ENCODE measurements around the gene SASH1. TPM values are rescaled to one million over a fixed set of nuclear protein-coding genes. Genes with fewer than 3 reads are reported as not detected.

The SASH1 gene
- total RNA-seq, 1 donor from 2014 or later, result 10.2 TPM

DNA sequence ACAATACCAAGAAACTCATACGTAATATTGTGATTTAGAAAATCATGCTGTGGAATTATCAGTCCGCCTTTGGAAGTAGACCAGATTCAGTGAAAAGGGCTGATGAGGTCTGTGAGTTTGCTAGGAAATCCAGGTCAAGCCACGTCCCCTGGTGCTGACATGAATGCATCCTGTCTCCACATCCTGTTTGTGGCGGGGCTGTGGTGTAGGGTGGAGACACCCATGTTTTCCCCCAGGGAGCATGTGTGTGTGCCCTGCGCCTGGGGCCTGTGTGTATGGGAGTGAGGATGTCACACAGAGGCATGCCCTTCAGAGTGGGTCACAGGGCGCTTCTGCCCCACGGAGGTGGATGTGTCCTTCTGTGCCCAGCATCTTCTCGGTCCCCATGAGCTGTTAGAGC lies 109.1 kb downstream of the SASH1 start:
- H3K27me3 ChIP-seq, result no peaks in the 10 kb centered on the region
- H3K4me2 ChIP-seq, result no peak overlapping the region
- Mint-ChIP-seq H3K27ac (peak overlapping the region; percentile 34), H3K36me3 (peaks cover 16% of the 10 kb centered on the region), H3K4me3 (no peak overlapping the region), H3K4me1 (peaks cover 58% of the 10 kb centered on the region), H3K27me3 (ENCODE audit: insufficient read depth, low read depth) (peaks cover 11% of the 10 kb centered on the region), H3K9me3 (no peaks in the 10 kb centered on the region)
- TF ChIP-seq EZH2 (IDR thresholded peaks at IDR 0.05) (no peak), EZH2phosphoT487 (IDR thresholded peaks at IDR 0.05) (no peak)
- TF ChIP-seq, protein P1, sequence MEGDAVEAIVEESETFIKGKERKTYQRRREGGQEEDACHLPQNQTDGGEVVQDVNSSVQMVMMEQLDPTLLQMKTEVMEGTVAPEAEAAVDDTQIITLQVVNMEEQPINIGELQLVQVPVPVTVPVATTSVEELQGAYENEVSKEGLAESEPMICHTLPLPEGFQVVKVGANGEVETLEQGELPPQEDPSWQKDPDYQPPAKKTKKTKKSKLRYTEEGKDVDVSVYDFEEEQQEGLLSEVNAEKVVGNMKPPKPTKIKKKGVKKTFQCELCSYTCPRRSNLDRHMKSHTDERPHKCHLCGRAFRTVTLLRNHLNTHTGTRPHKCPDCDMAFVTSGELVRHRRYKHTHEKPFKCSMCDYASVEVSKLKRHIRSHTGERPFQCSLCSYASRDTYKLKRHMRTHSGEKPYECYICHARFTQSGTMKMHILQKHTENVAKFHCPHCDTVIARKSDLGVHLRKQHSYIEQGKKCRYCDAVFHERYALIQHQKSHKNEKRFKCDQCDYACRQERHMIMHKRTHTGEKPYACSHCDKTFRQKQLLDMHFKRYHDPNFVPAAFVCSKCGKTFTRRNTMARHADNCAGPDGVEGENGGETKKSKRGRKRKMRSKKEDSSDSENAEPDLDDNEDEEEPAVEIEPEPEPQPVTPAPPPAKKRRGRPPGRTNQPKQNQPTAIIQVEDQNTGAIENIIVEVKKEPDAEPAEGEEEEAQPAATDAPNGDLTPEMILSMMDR (IDR thresholded peaks at IDR 0.05), result no peak
- no peak overlapping the region for H3K27ac ChIP-seq
- H3K4me1 ChIP-seq, result peaks cover 7% of the 10 kb centered on the region
- no peak overlapping the region for H3K9ac ChIP-seq
- H3K36me3 ChIP-seq, result no peaks in the 10 kb centered on the region
- no peaks in the 10 kb centered on the region for H4K20me1 ChIP-seq (ENCODE audit: low read depth)
- no peaks in the 10 kb centered on the region for H3K79me2 ChIP-seq (ENCODE audit: low read depth)
- H3F3A ChIP-seq (ENCODE audit: low read depth), result no peaks in the 10 kb centered on the region
- DNase-seq (ENCODE audit: low spot score), result no peak
- H3K9me3 ChIP-seq (ENCODE audit: low read depth), result no peaks in the 10 kb centered on the region
- no peak overlapping the region for H3K4me3 ChIP-seq
- no peak overlapping the region for H2AFZ ChIP-seq (replicated peaks)

GRCh38 chr6:148452876-148453275 lies 110.2 kb downstream of the SASH1 start:
- Histone ChIP-seq H3K36me3 (no peaks in the 10 kb centered on the region), H3K9me3 (ENCODE audit: low read depth) (no peaks in the 10 kb centered on the region), H3K79me2 (ENCODE audit: low read depth) (no peaks in the 10 kb centered on the region), H3K4me3 (no peak overlapping the region), H3K27me3 (no peaks in the 10 kb centered on the region), H4K20me1 (ENCODE audit: low read depth) (no peaks in the 10 kb centered on the region), H3F3A (ENCODE audit: low read depth) (no peaks in the 10 kb centered on the region), H3K4me2 (no peak overlapping the region), H3K4me1 (peaks cover 7% of the 10 kb centered on the region), H3K9ac (no peak overlapping the region), H2AFZ (replicated peaks) (no peak overlapping the region), H3K27ac (no peak overlapping the region)
- H3K4me3 Mint-ChIP-seq, result no peak overlapping the region
- no peaks in the 10 kb centered on the region for H3K9me3 Mint-ChIP-seq
- peaks cover 19% of the 10 kb centered on the region for H3K36me3 Mint-ChIP-seq
- TF ChIP-seq EZH2 (IDR thresholded peaks at IDR 0.05) (no peak), EZH2phosphoT487 (IDR thresholded peaks at IDR 0.05) (no peak)
- TF ChIP-seq, protein P1 (IDR thresholded peaks at IDR 0.05), result no peak
- H3K27me3 Mint-ChIP-seq (ENCODE audit: insufficient read depth, low read depth), result peaks cover 11% of the 10 kb centered on the region
- peaks cover 57% of the 10 kb centered on the region for H3K4me1 Mint-ChIP-seq
- DNase-seq (ENCODE audit: low spot score), result no peak
- H3K27ac Mint-ChIP-seq, result peak overlapping the region; percentile 36

GRCh38 chr6:148453906-148454305 lies 111.3 kb downstream of the SASH1 start:
- Histone ChIP-seq H4K20me1 (ENCODE audit: low read depth) (no peaks in the 10 kb centered on the region), H3K79me2 (ENCODE audit: low read depth) (no peaks in the 10 kb centered on the region), H3K4me3 (no peak overlapping the region), H3K9me3 (ENCODE audit: low read depth) (no peaks in the 10 kb centered on the region), H3K9ac (no peak overlapping the region), H3K4me2 (no peak overlapping the region), H2AFZ (replicated peaks) (no peak overlapping the region), H3K27me3 (no peaks in the 10 kb centered on the region), H3K27ac (no peak overlapping the region), H3K36me3 (no peaks in the 10 kb centered on the region), H3K4me1 (peaks cover 7% of the 10 kb centered on the region), H3F3A (ENCODE audit: low read depth) (no peaks in the 10 kb centered on the region)
- peaks cover 7% of the 10 kb centered on the region for H3K27me3 Mint-ChIP-seq (ENCODE audit: insufficient read depth, low read depth)
- H3K9me3 Mint-ChIP-seq, result no peaks in the 10 kb centered on the region
- H3K36me3 Mint-ChIP-seq, result peaks cover 11% of the 10 kb centered on the region
- H3K4me3 Mint-ChIP-seq, result peak overlapping the region; percentile 23
- DNase-seq (ENCODE audit: low spot score), result no peak
- peaks cover 48% of the 10 kb centered on the region for H3K4me1 Mint-ChIP-seq
- peak overlapping the region; percentile 55 for H3K27ac Mint-ChIP-seq
- TF ChIP-seq EZH2phosphoT487 (IDR thresholded peaks at IDR 0.05) (no peak), EZH2 (IDR thresholded peaks at IDR 0.05) (no peak)
- TF ChIP-seq, protein P1 (IDR thresholded peaks at IDR 0.05), result no peak
